ENCODE measurements around the gene HTR1D.
A peak's percentile ranks its signal among the peaks of the same experiment; 100 is the strongest.
"Not testable (repeated sequence)": the region's sequence is repeated elsewhere in the genome, so short reads cannot be mapped to it uniquely, and the experiment has no call there.

HTR1D gene, protein sequence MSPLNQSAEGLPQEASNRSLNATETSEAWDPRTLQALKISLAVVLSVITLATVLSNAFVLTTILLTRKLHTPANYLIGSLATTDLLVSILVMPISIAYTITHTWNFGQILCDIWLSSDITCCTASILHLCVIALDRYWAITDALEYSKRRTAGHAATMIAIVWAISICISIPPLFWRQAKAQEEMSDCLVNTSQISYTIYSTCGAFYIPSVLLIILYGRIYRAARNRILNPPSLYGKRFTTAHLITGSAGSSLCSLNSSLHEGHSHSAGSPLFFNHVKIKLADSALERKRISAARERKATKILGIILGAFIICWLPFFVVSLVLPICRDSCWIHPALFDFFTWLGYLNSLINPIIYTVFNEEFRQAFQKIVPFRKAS

DNA sequence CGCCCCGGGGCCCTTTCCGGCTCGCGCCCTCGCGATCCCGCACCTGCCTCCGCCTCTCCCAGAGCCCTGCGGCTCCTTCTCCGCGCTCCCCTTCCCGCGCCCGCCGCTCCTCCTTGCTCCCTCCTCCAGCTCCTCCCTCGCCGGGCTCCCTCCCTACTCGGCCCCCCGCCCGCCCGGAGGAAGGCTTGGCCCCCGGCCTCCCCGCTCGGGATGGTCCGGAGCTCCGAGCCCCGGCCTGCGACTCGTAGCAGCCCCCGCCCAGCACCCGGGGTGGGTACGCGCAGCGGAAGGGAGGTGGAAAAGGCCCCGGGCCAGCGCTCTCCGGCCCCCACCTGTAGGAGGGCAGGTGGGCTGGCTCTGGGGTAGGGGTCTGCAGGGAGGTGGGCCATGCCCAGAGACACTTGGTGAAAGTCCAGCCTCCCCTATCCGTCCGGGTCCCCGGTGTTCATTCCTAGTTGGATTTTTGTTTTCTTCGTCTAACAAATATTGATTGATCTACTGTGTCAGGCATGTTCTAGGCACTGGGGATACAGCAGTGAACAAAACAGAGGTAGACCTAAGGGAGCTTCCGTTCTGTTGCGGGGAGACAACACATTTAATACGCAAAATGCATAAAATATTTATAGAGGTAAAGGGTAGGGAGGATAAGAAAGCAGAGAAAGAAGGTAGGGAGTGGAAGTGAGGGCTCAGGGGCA, at the start of gene HTR1D:
TSS of gene HTR1D (minus strand) at position 82 of the 695 bp plus-strand sequence. CDS start 23,283 bp downstream, outside the sequence.
- peak; percentile 20 for DNase-seq

- no peak for DNase-seq
These were observed 46.1 kb upstream of the HTR1D start for GRCh38 chr1:23263380-23263887.

DNA sequence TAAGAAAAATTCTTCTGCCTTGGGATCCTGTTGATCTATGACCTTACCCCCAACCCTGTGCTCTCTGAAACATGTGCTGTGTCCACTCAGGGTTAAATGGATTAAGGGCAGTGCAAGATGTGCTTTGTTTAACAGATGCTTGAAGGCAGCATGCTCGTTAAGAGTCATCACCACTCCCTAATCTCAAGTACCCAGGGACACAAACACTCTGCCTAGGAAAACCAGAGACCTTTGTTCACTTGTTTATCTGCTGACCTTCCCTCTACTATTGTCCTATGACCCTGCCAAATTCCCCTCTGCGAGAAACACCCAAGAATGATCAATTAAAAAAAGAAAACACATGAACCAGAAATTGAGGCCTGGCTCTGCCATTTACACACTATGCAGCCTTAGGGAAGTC, 40.8 kb upstream of the HTR1D start:
- not testable (repeated sequence) for DNase-seq

DNA sequence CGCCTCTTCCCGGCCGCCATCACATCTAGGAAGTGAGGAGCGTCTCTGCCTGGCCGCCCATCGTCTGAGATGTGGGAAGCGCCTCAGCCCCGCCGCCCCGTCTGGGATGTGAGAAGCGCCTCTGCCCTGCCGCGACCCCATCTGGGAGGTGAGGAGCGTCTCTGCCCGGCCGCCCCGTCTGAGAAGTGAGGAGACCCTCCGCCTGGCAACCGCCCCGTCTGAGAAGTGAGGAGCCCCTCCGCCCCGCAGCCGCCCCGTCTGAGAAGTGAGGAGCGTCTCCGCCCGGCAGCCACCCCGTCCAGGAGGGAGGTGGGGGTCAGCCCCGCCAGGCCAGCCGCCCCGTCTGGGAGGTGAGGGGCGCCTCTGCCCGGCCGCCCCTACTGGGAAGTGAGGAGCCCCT, 40.1 kb upstream of the HTR1D start:
- not testable (repeated sequence) for DNase-seq

DNA sequence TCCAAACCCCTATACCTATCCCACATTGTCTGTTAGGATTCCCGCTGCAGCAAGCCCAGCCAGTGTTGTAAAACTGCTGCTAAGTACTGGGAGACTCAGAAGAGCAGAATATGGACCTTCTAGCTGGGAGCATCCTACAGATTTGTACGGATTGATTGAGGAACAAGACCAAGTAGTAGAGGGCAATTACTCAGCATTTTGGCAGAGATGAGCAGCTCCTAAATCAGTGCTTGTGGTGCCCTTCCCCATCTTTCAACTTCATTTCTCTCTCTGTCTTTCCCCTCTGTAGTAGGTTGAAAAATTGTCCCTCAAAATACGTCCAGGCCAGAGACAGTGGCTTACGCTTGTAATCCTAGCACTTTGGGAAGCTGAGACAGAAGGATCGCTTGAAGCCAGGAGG, 37.3 kb upstream of the HTR1D start:
- DNase-seq = no peak

GRCh38 chr1:23251812-23252211, 34.5 kb upstream of the HTR1D start:
- DNase-seq = no peak

DNA sequence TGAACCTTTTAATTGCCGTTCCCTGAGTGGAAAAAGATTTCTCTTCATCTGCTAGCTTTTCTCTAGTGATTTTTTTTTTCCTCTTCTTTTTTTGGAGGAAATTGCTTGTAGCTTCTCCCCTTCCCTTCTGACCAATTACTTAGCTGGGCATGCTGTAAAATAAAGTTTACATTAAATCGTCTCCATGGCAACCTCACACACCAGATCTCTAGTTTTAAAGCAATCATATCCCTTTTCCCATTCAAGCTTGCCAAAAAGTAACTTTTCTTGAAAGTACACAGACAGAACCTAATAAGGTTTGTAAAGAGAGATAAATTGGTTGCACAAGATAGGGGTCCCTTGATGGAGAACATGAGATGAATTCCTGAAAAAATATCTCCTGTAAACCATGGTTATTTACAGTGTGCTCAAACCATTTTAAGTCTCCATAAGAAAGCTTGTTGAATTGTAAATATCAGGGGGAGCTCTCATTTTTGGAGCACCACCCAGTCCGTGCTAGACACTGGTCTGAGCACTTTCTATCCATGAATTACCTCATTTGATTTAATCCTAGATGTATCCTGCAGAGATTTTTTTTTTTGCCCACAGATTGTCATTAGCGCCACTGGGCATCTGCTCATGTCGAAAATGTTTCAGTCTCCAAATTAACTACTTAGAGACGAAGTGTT, 32.6 kb upstream of the HTR1D start:
- no peak for DNase-seq

GRCh38 chr1:23247276-23247675, 30.0 kb upstream of the HTR1D start:
- no peak for DNase-seq

DNA sequence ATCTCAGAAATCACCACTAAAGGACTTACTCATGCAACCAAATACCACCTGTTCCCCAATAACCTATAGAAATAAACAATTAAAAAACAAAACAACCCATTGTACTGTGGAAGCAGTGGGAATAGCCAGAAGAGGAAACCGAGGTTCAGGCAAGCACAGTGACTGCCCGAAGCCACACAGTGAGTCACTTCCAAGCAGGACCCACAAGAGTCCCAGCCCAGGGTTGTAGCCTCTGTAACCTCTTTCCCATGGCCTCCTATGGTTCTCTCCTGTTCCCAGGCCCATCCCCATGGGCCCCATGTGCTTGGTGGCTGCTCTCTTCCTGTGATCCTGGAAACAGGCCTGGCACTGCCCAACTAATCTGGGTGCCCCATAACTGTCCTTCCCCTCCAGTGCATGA, 29.0 kb upstream of the HTR1D start:
- no peak for DNase-seq

DNA sequence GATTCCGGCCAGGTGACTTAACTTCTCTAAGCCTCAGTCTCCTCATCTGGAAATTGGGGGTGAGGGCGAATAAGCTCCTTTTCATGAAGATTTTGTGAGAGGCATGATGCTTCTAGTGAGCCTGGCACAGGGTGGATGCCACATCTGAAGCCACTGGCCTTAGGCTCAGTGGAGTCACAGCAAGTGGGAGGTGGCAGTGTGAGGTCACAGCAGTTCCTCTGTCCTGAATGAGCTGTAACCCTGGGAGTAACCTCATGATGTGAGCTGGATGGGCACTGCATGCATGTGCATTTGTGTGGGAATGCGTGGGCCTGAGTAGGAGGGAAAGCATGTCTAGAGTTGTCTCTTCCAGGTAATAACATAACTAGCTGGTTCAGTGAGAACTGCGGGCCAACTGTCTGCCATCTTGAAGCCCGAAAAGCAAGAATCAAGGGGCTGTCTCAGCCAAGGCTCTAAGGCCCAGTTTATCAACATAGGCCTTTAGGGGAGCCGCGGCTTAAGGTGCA, 27.0 kb upstream of the HTR1D start:
- DNase-seq = no peak

DNA sequence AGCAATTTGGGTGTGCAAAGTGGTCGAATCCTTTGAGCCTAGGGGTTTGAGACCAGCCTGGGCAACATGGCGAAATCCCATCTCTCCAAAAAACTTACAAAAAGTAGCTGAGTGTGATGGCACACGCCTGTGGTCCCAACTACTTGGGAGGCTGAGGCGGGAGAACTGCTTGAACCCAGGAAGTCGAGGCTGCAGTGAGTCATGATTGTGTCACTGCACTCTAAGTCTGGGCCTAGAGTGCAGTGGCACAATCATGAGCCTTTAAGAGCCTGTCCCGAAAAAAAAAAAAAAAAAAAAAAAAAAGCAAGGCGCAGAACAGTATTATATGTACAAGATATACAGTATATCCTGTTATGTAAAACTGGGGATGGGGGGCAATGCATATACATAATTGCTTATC, 25.1 kb upstream of the HTR1D start:
- no peak for DNase-seq

DNA sequence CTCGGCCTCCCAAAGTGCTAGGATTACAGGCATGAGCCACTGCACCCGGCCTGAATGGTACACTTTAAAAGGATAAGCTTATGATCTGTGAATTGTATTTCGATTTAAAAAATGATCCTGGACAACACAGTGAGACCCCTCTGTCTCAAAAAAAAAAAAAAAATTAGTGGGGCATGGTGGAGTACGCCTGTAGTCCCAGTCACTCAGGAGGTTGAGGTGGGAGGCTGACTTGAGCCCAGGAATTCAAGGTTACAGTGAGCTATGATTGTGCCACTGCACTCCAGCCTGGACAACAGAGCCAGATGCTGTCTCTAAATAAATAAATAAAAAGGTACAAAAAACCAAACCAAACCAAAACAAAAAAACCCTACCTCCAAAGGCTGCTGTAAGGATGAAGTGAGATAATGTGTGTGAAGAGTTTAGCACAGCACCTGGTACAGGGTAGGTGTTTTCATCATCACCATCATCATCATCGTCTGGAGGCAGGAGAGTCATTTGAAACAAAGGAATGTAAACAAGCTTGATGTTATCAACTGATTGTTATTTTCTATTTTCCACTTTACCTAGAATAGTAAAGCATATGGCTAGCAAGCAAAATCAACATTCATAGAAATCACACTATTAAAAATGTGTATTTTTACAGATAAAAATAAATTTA, 22.5 kb upstream of the HTR1D start:
- no peak for DNase-seq

DNA sequence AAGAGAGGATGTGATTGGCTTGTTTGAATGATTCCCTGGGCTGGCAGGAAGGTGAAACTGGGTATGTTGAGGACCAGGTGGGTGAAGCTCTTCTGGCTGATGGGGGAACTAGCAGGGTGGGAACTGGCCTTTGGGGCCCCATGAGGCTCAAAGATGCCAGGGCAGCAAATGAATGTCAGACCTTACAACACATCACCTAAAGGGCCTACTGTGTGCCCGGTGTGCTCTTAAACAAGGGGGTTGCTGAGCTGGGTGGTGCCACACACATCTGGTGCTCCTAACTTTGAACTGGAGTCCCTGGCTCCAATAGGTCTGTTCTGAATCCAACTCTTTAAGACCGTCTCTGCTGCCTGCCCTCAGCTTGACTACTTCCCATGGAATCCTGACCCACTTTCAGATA, 21.3 kb upstream of the HTR1D start:
- DNase-seq = no peak

- no peak for DNase-seq
These were observed 20.2 kb upstream of the HTR1D start for GRCh38 chr1:23237508-23237907.

DNA sequence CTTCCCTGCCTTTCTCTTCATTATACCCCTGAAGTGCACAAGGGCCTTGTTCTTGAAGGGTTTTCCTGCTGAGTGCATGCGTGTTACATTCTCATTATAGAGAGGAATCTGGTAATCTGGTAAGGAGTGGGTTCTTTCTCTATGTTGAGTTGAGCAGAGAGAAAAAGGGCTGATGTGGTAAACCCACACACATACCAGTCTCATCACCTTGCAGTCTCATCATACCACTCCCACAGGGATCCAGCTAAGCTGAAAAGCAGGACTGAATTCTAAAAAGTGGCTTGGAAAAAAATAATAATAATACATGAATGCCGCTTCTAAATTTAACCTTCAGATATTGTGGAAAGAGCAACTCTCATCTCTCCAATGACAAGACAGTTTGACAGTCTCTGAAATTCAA, 10.5 kb upstream of the HTR1D start:
- DNase-seq = no peak

DNA sequence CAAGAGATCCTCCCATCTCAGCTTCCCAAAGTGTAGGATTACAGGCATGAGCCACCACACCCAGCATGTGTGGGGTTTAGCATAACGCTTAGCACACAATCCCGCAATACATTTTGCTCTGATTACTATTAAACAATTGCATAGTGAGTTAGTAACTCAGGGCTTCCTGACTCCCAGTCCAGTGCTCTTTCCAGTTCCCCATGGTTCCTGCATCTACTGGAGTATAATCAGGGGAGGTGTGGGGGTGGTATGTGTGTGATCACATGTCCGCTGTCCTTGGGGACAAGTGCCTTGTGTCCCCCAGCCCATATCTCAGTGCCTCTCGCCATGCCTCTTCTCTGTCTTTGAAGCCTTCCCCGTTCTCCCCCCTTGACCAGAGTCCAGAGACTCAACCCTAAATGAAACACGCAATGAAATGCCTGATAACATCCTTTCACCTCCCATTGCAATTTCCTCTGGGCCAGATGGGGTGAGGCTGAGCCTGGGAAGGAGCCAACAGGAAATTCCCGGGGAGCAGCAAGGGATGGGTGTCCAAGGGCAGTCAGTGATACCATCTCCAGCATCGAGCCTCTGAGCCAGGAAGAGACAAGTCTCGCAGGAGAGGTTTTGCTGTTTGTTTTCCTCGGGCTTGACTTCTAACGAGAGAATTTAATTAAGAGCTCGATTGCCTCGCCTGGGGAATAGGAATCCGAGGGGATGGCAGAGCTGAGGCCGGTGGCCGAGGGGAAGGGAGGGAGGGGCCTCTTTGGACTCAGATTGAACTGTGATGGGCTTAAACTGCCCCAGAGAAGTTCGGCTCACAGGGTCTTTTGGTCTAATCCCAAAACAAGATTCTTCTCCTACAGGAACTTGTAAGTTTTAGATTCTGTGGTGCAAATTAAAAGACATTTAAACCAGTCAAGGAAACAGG, 7.7 kb upstream of the HTR1D start:
- no peak for DNase-seq

GRCh38 chr1:23223963-23224362, 6.7 kb upstream of the HTR1D start:
- DNase-seq = not testable (repeated sequence)

DNA sequence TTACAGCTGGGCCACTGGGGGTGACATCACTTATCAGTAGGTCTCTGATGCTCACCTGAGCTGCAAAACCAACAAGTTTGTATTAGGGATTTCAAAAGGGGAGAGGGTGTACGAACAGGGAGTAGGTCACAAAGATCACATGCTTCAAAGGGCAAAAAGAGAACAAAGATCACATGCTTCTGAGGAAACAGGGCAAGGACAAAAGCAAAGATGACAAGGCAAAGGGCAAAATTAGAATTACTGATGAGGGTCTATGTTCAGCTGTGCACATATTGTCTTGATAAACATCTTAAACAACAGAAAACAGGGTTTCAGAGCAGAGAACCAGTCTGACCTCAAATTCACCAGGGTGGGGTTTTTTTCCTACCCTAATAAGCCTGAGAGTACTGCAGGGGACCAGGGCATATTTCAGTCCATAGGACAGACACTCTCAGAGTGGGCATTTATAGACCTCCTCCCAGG, 6.2 kb upstream of the HTR1D start:
- not testable (repeated sequence) for DNase-seq

DNA sequence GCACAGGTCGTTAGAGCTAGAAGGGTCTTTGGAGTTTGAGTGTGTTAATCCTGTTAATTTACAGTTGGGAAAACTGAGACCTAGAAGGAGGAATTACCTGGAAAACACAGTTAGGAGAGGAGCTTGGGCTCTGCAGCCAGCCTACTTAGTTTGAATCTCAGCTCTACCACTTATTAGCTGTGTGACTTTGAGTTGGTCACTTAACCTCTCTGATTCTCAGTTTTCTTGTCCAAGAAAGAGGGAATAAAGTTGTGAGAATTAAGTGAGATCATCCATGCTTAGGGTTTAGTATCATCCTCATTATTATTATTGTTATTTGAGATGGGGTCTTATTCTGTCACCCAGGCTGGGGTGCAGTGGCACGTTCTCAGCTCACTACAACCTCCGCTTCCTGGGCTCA, 5.4 kb upstream of the HTR1D start:
- no peak for DNase-seq

- no peak for DNase-seq
These were observed 5.0 kb upstream of the HTR1D start for GRCh38 chr1:23222331-23222730.

DNA sequence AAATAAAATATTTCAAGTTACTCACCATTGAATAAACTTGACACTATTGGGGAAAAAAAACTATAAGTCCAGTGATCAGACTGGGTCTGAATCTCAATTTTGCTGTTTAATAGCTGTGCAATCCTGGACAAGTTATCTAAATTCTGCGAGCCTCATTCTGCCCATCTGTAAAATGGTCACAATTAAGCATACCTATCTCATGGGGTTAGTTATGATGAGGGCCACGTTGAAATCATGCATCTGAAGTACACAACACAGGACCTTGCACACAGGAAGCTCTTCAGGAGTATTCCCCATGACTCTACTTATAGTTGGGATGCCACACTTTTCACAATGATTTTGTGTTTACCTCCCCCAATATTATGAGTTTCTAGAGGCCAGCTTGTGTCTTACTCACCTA, 3.8 kb upstream of the HTR1D start:
- no peak for DNase-seq

All from DMS79 treated with DMSO at 0.1 percent for 48 hours (cell line).